Stimulated activated CD8-positive, alpha-beta memory T cell treated with anti-CD3 and anti-CD28 coated beads, Interleukin-12 subunit alpha, Interleukin-12 subunit beta, amount 100 ng/mL, for 4 hours (primary cell): Measurements from ENCODE around the gene BCL2L2.
"Not testable (repeated sequence)": the region's sequence is repeated elsewhere in the genome, so short reads cannot be mapped to it uniquely, and the experiment has no call there.

Experiments
- DNase-seq: peaks from one replicate; pipeline ENCODE4 v3.0.0-alpha.2; 2020; ENCODE audit warnings: low read depth

Gene BCL2L2

GRCh38 chr14:23306412-23307145 lies at the start of gene BCL2L2:
BCL2L2 (plus strand) TSS chr14:23306833; CDS start chr14:23307768, 935 bp downstream.
- DNase-seq, result no peak

- no peak for DNase-seq
Observed at GRCh38 chr14:23258256-23258655, 48.4 kb upstream of the BCL2L2 start.

DNA sequence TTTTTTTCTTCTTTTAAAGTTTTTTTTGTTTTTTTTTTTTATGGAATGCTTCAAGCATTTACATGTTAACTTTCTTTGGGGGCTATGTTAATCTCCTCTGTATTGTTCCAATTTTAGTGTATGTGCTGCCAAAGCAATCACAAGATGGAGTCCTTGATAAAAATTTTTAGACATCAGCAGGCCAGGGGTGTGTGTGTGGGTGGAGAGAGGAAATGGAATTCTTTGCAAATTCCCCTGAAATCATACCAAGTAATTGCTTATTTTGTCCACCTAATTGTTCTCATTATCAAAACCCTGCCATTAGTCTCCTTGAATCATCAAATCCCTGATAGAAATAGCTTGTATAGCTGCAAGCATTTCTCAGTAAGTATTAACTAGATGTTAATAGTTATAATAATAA lies 47.2 kb upstream of the BCL2L2 start:
- DNase-seq, result no peak

DNA sequence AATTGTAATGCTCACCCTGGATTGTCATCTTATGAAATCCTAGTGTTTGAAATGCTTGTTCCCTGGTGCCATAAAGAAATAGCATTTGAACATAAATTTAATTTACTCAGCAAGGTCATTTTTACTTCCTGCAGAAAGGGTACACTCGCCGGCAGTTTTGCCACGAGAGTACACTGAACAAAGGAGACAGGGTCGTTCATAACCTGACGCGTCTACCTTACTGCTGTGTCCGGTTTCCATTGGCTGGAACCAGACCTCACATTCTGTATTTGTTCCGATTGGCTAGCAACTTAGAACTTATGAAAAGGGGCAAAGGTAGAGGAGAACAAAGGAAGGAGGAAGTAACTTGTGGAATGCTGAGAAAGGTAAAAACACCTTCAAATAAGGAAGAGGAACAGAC lies 45.8 kb upstream of the BCL2L2 start:
- DNase-seq, result not testable (repeated sequence)

- no peak for DNase-seq
Observed at GRCh38 chr14:23269193-23269592, 37.4 kb upstream of the BCL2L2 start.

GRCh38 chr14:23275412-23275811 lies 31.2 kb upstream of the BCL2L2 start:
- DNase-seq, result no peak

DNA sequence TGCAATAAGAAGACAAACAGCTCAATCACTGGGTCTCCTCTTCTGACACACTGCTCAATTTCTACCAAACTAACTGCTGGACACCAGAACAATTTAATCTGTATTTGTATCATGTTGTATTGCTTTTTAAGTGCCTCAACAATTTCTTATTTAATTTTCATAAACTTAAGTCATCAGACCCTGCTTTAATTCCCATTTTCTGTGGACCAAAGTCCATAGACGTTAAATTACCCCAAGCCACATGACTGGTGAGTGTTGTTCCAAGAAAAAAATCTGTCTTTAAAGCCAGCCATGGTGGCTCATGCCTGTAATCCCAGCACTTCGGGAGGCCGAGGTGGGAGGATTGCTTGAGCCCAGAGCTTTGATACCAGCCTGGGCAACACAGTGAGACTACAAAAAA lies 29.4 kb upstream of the BCL2L2 start:
- DNase-seq, result no peak

DNA sequence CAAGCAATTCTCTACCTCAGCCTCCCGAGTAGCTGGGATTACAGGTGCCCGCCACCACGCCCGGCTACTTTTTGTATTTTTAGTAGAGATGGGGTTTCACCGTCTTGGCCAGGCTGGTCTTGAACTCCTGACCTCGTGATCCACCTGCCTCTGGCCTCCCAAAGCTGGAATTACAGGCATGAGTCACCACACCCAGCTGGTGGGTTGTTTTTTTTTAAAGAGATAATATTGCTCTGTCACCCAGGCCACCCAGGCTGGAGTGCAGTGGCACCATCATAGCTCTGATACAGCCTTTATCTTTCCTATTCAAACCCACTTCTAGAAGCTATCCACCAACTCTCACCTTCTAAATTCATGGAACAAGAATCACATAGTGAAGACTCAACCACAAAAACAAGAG lies 28.7 kb upstream of the BCL2L2 start:
- not testable (repeated sequence) for DNase-seq

- DNase-seq, result no peak
Observed at GRCh38 chr14:23281247-23281646, 25.4 kb upstream of the BCL2L2 start.

GRCh38 chr14:23284654-23285529 lies 21.7 kb upstream of the BCL2L2 start:
- DNase-seq, result no peak

GRCh38 chr14:23285530-23286019 lies 21.1 kb upstream of the BCL2L2 start:
- no peak for DNase-seq

DNA sequence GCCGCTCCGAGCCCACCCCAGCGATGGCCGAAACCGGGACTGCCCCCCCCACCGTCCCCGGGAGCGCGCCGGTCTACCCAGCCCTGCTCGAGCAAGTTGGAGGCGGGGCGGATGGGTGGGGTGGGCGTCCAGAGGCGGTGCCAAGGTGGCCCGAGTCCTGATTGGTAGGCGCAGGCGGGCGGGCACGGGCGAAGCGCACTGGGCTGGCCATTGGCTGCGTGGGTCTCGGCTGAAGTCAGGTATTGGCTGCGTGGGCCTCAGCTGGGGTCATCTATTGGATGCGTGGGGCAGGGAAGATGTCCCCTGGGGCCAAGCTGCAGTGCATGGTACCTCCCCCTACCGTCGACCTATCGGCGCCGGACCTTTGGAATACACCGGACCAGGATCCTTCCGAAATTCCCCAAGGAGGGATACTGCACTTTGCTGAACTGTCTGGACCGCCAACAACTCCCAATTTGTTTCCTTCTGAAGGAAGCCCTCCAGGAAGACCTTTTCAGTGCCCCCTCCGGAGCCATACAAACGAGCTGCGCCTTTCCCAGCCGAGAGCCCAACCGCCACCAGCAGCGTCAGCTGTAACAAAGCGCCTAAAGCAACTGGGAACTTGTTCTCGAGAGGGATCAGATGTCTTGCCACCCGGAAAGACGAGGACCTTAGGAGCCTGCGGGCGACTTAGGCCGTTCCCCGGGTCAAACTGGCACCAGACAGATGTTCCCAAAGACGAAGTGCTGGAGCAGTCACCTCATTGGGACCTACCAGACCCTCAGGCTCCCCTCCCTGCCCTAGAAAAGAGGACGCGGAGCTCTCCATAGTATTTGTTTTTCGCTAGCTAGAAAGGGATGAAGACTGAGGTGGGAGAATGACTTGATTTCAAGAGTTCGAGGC lies 20.4 kb upstream of the BCL2L2 start, which contains the start of gene HOMEZ:
Gene HOMEZ, minus strand, starts transcription at position 113 of the 882 bp plus-strand sequence. CDS start 180 bp downstream, outside the sequence.
- peak; percentile 96 for DNase-seq

DNA sequence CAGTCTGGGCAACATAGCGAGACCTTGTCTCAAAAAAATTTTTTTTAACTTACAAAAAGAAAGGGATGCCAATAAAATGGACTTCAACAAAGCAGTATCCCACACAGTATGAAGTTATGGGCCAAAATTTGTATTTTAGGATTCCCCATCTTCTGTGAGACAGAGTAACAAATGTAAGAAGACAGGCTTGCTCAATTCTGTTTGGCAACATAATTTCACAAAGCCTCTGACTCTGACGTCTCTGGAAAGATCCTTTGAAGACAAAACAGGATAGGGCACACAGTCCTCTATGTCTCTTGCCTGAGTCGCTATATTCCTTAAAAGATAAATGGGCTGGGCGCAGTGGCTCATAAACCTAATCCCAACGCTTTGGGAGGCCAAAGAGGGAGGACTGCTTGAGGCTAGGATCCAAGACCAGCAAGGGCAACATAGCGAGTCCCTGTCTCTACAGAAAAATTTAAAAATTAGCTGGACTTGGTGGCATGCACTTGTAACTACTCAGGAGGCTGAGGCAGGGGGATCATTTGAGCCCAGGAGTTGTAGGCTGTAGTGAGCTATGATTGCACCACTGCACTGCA lies 19.6 kb upstream of the BCL2L2 start:
- no peak for DNase-seq

DNA sequence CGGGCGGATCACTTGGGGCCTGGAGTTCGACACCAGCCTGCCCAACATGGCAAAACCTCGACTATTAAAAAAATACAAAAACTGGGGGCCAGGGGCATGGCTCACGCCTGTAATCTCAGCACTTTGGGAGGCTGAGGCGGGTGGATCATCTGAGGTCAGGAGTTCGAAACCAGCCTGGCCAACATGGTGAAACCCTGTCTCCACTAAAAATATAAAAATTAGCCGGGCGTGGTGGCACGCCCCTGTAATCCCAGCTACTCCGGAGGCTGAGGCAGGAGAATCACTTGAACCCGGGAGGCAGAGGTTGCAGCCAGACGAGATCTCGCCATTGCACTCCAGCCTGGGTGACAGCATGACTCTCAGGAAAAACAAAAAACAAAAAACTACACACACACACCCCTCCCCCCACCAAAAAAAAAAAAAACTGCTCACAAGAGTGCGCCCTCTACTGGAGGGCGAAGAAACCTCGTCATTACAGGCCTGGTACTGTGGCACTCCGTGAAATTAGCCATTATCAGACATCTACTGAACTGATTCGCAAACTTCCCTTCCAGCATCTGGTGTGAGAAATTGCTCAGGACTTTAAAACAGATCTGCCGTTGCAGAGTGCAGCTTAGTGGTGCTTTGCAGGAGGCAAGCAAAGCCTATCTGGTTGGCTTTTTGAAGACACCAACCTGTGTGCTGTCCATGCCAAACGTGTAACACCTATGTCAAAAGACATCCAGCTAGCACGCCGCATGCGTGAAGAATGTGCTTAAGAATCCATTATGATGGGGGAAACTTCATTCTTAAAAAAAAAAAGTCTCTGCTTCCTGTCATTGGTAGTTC lies 11.7 kb upstream of the BCL2L2 start:
- no peak for DNase-seq

GRCh38 chr14:23296012-23296777 lies 10.4 kb upstream of the BCL2L2 start:
- DNase-seq, result no peak

DNA sequence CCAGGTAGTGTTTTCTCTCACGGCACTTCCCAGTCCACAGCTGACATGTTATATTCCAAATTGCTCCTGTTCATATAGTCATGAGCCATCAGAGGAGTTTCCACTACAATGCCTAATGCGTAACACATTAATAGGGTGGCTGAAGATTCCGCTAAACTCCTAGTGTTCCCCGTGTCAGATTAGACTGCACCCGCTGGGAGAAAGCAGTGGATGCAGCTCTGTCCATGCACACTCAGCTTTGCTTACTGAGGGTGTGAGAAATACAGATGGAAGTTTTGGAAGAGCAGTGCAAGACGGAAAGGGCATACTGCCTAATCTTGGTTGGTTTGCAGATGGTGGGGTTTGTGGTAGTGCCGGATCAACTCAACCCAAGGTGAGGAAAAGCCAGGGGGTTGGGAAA lies 9.5 kb upstream of the BCL2L2 start:
- no peak for DNase-seq

DNA sequence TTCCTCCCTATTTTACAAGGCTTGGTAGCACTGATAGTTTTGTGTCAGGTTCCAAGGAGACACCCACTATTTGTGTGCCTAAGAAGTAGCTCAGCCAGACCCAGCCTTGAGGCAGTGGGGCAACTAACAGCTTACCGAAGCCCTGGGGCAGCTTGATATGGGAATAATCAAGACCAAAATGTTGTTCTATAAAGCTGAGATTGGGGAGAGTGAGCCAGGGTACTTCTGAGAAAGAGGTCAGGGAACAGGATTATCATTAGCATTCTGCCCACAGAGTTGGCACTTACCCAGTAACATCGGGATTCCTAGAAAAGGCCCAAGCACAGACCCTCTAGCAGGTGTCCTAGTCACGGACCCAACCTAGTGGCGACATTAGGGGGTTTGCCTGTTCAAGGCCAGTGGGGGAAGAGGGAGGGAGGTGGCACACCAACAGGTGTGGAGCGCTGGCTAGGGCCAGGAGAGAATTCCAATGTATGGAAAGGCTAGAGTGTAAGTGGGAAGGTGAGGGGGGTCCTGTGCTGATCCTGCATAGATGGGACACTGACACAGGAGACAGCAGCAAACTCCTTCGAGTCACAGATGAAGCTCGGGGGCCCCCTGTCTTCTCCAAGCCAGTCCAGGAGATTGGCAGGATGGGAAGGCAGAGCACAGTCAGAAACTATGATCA lies 8.9 kb upstream of the BCL2L2 start:
- no peak for DNase-seq

GRCh38 chr14:23299211-23299957 lies 7.2 kb upstream of the BCL2L2 start:
- no peak for DNase-seq
